NCI-H1694 (cell line): ENCODE measurements around the gene GSTM1.
"Not testable (repeated sequence)": the region's sequence is repeated elsewhere in the genome, so short reads cannot be mapped to it uniquely, and the experiment has no call there.

Source experiments
- DNase-seq: peaks from one replicate; lab custom pipeline; 2025; lab: John Stamatoyannopoulos, UW

The GSTM1 gene

GRCh38 chr1:109697861-109698260 is 10.2 kb downstream of the GSTM1 start:
- not testable (repeated sequence) for DNase-seq

GRCh38 chr1:109702940-109703339 is 15.3 kb downstream of the GSTM1 start:
- not testable (repeated sequence) for DNase-seq

GRCh38 chr1:109704173-109704572 is 16.6 kb downstream of the GSTM1 start:
- no peak for DNase-seq

GRCh38 chr1:109705411-109705810 is 17.8 kb downstream of the GSTM1 start:
- DNase-seq, result no peak

- not testable (repeated sequence) for DNase-seq
These were observed 21.3 kb downstream of the GSTM1 start for GRCh38 chr1:109708949-109709348.

- not testable (repeated sequence) for DNase-seq
These were observed 22.2 kb downstream of the GSTM1 start for GRCh38 chr1:109709822-109710221.

GRCh38 chr1:109711593-109712320 is 24.1 kb downstream of the GSTM1 start, which contains the start of gene GSTM5:
GSTM5 (plus strand) TSS chr1:109712251; CDS start chr1:109712313, 62 bp downstream.
- DNase-seq, result not testable (repeated sequence)

GRCh38 chr1:109712321-109712864 is 24.8 kb downstream of the GSTM1 start:
- no peak for DNase-seq

- DNase-seq, result no peak
These were observed 26.0 kb downstream of the GSTM1 start for GRCh38 chr1:109713636-109714035.

GRCh38 chr1:109714661-109715372 is 27.2 kb downstream of the GSTM1 start:
- DNase-seq, result no peak

- no peak for DNase-seq
These were observed 28.5 kb downstream of the GSTM1 start for GRCh38 chr1:109716121-109716520.

- DNase-seq, result no peak
These were observed 29.0 kb downstream of the GSTM1 start for GRCh38 chr1:109716570-109717090.

GRCh38 chr1:109717729-109718128 is 30.1 kb downstream of the GSTM1 start:
- DNase-seq, result no peak

- DNase-seq, result no peak
These were observed 30.9 kb downstream of the GSTM1 start for GRCh38 chr1:109718495-109718894.

- DNase-seq, result no peak
These were observed 31.8 kb downstream of the GSTM1 start for GRCh38 chr1:109719337-109719837.

- no peak for DNase-seq
These were observed 33.4 kb downstream of the GSTM1 start for GRCh38 chr1:109721042-109721441.

GRCh38 chr1:109721971-109722370 is 34.4 kb downstream of the GSTM1 start:
- no peak for DNase-seq

- no peak for DNase-seq
These were observed 35.5 kb downstream of the GSTM1 start for GRCh38 chr1:109722908-109723691.

- DNase-seq, result no peak
These were observed 37.3 kb downstream of the GSTM1 start for GRCh38 chr1:109724933-109725332.

- DNase-seq, result no peak
These were observed 37.9 kb downstream of the GSTM1 start for GRCh38 chr1:109725510-109725909.

GRCh38 chr1:109726007-109726406 is 38.4 kb downstream of the GSTM1 start:
- no peak for DNase-seq
